Fibroblast of skin of right biceps (primary cell): ENCODE measurements around the gene SRP14.
"Not testable (repeated sequence)": the region's sequence is repeated elsewhere in the genome, so short reads cannot be mapped to it uniquely, and the experiment has no call there.

Experiments used
- DNase-seq: peaks from one replicate; pipeline ENCODE4 v3.0.0-alpha.2; 2013

SRP14 gene, protein sequence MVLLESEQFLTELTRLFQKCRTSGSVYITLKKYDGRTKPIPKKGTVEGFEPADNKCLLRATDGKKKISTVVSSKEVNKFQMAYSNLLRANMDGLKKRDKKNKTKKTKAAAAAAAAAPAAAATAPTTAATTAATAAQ

DNA sequence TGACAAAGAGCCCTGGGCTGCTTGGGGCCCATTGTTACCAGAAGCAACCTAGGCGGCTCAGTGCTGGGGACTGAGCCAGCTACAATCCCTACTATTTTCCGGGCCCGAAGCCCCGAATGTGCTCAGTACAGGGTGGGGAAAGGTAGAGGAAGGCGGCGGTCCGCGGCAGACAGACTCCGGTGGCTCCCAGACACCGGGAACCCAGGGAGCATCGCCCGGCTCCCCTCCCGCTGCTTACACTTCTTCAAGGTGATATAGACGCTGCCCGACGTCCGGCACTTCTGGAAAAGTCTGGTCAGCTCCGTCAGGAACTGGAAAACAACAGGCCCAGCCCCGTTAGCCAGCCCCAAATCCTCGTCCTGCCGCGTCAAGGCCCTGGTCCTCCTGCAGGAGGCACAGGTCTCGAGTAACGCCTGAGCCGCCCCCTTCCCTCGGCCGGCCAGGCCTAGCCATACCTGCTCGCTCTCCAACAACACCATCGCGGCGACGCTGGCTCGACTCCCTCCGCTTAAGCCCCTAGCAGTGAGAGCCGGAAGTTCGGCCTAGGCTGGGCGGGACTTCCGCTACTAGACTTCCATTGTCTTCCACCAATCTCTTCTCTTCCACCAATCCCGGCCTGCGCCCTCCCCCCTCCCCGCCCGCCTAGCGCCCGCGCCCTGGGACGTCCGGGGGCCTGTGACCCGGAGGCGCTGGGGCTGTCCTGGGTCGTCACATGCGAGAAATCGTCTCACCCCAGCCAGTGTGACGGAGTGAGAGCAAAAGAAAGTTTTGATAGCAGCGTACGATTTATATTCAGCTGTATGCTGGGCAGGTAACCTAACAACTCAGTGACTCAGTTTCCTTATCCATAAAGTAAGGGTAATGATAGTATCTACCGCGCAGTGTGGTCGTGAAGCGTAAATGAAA, at the start of gene SRP14:
TSS of gene SRP14 (minus strand) at position 544 of the 906 bp plus-strand sequence. CDS start at position 479, 65 bp downstream.
- peak; percentile 93 for DNase-seq

DNA sequence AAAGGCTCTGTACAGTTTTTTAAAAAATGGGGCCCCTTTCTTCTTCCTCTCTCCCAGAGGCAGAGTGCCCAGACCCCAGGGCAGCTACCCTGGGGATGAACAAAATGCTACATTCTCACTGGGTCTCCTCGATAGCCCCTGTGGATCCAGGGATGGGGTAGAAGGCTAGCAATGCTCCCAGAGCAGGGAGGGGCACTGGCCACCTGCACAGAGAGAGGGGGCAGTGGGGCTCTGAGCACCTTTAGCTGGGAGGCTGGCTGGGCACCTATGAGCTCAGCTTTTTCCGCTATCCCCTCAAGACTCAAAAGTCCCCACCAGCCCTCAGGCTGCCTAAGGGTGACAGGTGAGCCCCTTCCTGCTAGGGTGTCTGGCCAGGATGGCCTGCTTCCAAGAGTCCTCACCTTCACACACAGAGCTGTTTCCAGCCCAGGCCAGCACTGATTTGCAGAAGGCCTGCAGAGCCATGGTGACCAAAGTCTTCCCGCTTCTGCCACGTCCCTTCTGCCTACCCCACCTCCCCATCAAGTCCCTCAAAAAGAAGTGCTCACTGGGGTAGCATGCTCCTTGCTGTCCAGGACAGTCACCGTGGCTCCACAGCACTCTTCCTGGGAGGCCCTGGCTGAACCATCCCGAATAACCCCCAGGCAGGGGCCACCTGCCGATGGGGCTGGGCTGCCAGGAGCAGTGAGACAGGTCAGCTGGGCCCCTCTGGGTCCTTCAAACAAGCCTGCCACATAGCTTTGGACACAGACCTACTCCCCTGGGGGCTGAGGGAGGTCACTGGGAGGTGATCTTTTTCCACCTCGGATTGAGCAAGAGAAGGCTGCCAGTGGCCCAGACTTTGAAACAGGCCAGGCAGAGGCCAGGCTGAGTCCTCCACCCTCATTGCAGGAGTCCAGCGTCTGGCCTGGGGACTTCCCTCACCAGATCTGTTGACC, 49.3 kb upstream of the SRP14 start:
- DNase-seq, result no peak

DNA sequence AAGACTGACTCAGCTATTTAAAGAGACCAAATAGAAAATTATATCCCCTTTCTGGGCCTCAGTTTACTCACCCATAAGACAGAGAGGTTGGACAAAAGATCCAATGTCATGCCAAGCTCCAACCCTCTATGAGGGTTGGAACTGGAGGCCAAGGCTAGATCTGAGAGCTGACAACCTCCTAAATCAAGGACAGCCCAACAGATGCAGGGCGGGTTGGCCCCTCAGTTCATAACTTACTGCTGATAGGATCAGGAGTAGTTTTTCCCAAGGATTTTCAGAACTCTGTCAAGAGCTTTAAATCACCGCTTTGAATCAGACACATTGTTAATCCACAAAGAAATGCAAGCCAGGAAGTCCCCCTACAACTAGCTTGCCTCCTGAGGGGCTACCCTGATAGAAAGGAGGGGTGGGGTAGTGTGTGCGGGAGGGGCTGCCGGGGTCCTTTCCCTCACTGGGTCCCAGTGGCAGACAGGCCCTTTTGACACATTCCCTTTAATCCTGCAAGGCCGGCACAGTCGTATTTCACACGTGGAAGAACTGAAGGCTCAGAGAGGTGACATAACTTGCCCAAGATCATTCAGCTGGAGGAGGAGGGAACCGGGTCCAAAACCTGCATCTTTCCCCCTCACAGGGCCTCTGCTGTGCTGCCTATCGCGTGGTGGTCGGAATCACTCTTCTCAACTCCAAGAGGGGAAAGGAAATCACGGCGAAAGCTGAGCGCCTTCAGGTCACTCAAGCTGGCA, 48.3 kb upstream of the SRP14 start:
- DNase-seq, result no peak

DNA sequence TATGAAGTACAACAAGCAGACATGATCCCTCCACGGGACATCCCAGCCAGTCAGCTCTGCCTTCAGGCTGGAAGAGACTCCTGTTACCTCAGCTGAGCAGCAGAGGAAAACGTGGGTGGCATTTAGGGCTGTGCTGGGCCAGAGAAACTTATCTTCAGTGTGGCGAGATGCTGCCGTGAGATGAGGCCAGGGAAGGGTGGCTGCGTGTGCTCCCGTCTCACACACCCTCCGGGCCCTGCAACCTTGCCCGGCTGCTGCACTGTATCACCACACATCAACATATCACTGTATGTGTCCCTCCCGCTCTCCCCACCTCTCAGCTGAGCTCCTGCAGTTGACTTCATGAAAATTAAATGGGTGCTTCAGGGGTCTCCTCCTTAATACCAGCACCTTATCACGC, 46.3 kb upstream of the SRP14 start:
- no peak for DNase-seq

DNA sequence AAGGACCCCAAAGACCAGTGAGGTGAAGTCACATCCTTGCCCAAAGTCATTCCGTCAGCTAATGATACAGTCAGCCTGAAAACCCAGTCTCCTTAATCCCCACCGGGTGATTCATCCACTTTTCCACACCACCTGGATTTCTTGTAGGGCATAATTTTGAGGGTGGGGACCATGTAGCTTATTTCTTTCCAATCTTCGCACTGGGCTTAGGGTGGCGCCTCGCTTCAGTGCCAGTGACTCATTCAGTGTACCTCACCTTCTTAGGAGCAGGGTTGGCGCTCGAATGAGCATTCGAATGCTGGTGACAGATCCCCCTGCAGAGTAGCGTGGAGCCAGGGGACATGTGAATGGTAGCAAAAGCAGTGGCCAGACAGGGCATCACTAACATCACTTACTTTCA, 45.7 kb upstream of the SRP14 start:
- DNase-seq, result no peak

DNA sequence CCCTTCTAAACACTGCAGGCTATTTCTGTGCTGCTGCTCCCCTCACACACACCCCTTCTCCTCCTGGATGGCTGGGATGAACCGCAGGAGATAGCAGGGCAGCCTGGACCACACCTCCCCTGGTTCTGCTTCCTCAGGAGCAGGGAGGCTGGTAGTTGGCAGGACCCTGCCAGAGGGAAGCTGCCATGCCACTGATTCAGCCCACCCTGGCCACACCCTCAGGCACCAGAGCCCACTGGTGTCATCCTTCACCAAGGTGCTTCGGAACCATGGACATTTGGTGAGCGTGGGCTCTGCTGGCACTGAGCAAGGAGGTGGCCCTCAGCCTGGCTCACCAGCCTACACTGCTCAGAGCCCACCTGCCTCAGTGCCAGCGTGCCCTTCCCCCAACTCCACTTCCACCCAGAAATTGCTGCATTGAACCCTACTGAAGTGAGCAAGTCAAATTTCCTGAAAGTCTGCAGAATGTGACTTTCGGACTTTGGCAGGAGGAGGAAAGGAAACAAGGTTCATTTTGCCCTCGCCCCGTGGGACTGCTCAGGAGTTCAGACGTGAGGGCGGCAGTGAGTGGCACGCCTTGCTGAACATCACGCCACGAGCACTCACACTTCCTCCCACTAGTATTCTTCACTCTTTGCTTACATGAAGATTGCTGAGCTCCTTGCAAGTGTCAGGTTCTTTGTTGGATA, 43.4 kb upstream of the SRP14 start:
- no peak for DNase-seq

DNA sequence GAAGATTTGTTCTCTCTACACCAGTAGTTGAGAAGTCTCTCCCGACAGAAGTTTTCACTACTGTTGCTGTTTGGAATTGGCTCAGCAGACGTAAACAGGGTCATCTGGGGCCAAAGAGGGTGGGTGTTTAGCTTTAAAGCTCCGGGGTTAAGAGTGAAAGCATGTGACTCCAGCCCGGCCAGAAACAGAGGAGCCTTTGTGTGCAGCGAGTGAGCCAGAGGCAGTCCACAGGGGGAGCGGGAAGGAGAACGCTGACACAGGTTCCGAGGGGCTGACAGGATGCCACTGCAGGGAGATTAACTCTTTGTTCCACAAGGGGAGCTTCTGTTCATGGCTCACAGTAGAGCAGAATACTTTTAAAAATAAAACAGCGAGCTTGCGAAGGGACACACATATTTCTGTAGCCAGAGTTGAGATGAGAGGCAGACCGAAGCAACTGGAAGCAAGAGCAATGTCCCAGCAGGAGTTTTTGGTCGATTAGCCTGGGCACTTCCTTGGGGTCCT, 42.8 kb upstream of the SRP14 start:
- DNase-seq, result peak; percentile 65

DNA sequence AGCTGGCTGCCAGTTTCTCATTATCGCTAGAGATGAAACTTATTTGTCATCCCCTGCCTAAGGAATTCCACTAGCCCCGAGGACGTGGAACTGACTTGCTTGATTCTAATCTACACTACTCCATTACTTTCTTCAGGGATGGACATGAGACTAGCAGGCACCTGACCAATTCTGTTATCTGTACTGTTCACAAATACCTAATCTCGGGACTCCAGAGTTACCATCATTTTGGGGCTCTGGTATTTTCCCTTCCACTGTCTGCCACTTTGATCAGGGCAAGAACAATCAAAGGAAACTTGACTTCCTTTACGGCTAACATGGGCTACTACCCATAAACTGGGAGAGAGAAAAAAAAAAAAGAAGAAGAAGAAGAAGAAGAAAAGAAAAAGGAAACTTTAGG, 41.9 kb upstream of the SRP14 start:
- DNase-seq, result no peak

DNA sequence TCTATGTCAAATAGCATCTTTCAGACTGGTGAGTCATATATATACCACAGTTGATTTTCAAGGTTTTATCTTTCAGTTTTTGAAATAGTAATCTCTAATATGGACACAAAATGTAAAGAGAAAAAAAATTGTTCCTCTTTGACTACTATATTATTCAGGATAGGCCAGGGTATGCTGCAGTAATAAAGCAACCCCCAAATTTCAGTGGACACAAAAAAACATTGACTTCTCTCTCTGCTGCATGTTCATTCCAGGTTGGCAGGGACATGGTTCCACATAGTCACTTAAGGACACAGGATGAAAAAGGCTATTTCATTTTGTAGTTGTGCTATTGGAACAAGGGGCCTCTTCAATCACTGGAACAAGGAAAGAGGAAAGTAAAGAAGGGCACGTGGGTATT, 41.1 kb upstream of the SRP14 start:
- no peak for DNase-seq

DNA sequence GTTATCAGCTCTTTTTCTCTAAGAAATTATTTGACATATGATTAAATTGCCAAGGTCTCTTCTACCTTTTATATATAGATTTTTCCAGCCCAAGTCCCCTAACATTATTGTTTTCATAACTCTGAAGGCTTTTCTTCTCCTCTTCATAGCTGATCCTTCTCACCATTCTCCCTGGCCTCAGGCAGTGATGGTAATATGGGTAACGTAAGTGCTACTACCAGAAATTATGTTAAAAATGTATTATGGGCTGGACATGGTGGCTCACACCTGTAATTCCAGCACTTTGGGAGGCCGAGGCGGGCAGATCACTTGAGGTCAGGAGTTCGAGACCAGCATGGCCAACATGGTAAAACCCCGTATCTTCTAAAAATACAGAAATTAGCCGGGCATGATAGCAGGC, 40.5 kb upstream of the SRP14 start:
- no peak for DNase-seq

DNA sequence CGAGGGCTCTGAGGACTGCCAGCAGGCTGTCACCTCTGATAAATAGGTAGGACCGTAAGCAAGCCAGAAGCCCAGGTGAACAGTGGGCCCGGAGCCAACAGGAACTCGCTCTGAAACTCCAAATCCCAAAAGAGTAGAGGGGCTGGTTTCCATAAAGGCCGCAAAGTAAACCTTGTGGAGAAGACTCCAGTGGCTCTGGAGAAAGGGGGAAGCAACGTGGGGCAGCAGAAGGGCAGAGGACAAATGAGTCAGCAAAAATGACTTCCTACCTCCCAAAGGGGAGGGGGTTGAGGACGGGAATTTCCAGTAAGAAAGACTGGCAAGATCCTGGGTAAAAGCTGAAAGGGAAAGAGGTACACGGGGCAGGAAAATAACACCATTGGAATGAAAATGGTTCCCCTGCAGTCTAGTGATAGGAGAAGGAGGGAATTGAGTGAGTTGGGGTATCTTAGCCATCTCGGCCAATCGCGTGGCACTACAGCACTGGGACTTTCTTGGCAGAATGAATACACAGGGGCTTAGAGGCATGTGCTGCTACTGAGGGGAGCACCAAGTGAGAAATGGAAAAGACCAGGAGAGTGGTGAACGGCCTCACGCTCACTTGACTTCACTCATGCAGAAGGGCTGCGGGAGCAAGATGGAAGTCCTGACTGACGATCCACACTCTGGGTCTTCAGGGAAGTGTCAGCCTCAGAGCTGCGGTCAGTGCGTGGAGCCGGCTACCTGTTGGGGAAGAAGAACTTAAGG, 36.5 kb upstream of the SRP14 start:
- no peak for DNase-seq

DNA sequence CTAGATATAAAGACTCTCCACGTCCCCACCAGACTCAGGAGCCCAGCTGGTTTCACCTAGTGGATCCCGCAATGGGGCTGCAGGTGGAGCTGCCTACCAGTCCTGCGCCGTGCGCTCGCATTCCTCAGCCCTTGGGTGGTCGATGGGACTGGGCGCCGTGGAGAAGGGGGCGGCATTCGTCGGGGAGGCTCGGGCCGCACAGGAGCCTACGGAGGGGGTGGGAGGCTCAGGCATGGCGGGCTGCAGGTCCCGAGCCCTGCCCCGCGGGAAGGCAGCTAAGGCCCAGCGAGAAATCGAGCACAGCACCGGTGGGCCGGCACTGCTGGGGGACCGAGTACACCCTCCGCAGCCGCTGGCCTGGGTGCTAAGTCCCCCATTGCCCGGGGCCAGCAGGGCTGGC, 35.7 kb upstream of the SRP14 start:
- DNase-seq, result not testable (repeated sequence)

DNA sequence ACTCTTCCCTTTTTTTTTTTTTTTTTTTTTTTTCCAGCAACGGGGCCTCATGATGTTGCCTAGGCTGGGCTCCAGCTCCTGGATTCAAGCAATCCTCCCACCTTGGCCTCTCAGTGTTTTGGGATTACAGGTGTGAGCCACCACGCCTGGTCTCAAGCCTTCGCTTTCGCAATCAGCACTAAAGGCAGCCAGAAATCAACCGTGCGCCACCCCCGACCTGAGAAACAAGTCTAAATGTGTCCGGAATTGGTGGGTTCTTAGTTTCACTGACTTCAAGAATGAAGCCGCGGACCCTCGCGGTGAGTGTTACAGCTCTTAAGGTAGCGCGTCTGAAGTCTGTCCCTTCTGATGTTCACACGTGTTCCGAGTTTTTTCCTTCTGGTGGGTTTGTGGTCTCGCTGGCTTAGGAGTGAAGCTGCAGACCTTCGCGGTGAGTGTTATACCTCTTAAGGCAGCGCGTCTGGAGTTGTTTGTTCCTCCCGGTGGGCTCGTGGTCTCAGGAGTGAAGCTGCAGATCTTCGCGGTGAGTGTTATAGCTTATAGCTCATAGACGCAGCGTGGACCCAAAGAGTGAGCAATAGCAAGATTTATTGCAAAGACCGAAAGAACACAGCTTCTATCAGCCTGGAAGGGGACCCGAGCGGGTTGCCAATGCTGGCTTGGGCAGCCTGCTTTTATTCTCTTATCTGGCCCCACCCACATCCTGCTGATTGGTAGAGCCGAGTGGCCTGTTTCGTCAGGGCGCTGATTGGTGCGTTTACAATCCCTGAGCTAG, 34.9 kb upstream of the SRP14 start:
- DNase-seq, result not testable (repeated sequence)

DNA sequence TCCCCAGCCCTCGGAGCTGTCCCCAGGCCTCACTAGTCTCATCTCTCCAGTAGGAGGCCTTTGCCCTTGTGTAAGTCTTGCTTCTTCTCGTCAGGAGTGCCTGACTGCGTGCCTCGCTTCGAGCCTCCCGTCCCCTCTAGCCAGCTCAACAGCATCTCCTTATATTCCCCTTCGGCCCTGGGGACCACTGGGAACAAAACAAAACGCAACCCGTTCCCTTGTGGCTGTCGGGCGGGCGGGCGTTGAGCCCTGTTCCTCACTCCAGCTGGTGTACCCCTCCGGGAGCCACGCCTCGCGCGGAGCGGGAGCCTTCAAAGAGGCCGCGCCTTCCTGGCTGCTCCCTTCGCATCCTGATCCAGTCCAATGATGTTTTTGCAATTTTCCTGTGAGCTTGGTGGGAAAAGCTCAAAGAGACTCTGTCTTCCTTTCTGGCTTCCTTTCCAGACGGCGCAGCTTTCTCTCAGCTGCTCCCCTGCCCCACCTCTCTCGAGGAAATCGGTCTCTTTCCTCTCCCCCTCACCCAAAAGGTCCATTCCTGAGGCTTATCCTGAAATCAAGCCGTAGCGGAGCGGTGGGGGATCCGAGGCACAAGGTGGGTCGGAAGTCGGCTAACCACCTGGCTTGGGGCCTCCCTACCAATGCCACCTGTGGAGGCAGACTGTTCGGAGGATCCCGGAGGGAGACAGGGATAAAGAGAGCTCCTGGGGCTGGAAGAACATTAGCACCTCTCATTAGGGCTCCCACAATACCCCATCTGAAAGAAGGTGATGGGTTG, 33.4 kb upstream of the SRP14 start:
- DNase-seq, result no peak

DNA sequence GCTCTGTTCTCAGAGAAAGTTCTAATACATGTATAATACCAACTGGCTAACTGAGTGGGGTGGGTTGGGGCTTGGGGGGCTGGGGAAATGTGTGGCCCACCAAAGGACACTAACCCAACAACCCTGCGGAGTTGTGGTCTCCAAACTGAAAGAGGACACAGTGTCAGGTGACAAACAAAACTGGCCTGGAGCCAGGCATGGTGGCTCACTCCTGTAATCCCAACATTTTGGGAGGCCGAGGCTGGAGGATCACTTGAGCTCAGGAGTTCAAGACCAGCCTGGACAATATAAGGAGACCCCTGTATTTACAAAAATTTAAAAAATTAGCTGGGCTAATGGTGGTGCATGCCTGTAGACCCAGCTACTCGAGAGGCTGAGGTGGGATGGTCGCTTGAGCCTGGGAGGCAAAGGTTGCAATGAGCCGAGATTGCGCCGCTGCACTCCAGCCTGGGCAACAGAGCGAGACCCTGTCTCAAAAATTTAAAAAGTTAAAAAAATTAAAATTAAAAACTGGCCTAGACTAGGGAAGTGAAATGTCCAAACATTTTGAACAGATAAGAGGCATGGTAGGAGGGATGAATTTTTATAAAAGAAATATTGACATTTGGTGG, 31.7 kb upstream of the SRP14 start:
- no peak for DNase-seq

DNA sequence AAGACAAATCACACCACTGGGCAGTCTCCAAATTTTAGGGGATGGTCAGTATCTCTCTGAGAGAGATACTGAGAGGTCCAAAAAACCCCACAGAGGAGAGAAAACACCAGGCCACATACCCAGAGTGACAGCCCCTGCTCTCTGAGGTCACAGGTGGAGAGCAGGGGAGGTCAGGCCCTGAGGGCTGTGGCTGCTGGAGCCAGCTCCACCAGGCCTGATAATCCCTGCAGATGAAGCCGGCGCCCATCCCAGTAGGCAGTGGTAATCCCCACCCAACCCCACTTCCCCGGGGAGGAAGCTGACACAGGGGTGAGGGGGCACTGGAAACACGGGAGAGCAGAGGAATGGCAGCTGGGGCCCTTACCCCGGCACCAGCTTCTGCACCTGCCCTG, 31.2 kb upstream of the SRP14 start:
- no peak for DNase-seq

DNA sequence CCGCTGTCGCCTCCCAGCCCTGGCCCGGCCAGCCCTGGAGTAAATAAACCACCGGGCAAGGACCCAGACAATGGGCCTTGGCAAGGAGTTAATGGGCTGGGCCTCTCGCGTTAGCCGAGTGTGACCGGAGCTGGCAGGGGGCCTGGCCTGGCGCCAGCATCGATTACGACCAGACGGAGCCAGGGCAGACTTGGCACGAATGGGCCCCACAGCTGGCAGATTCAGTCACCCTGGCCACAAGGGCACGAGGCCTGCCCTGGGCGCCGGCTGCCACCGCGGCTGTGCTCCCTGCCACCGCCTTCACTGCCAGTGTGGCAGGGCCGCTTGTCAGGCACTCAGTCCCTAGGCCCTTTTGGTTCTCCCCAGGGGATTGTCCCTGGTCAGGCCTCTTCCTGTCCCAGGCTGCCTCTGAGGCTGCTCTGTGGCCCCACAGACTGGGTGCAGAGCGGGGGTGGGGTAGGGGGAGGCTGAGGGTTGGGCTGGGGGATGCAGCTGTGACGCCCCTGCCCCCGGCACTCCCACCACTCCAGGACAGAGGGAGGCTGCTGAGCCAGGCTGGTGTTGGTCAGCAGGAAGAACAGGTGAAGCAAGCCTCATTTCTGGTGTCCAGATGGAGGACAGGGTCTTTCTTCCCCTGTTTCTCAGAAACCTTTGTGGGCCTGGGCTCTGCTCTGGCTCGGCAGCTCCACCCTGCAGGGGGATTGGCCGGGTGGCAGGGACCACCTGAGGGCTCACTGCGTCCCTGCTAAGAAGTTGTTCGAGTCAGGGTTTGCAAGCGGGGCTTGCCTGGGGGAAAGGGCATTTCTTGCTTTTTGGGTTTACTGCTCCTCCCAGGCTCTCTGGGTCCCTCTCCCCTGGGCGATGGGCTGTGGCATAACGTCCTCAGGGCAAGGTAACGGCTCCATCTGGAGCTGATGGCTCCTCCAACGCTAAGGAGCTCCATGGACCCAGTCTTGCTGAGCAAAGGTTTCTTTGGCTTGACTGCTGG, 30.5 kb upstream of the SRP14 start:
- DNase-seq, result peak; percentile 39
